GM12891 (cell line): ENCODE results near the gene TP53I13.

Experiments
- DNase-seq: peaks from one replicate; pipeline ENCODE4 v3.0.0; 2011; ENCODE audit warnings: low spot score; ENCODE audit not compliant: insufficient read length
- FAIRE-seq: peaks from 2 replicates; lab custom pipeline; 2011; peaks lifted over from hg19 to GRCh38; lab: Jason Lieb, UNC
- PAX5 ChIP-seq: IDR thresholded peaks from 2 replicates; pipeline ENCODE4 v1.6.1; 2011; ENCODE audit warnings: low read length, moderate library complexity, mild to moderate bottlenecking; ENCODE audit not compliant: insufficient read depth, severe bottlenecking
- POLR2A ChIP-seq: IDR thresholded peaks from 2 replicates; pipeline ENCODE4 v1.6.1; 2011; ENCODE audit warnings: low read depth, low read length, control low read depth
- POLR2AphosphoS5 ChIP-seq: IDR thresholded peaks from 2 replicates; pipeline ENCODE4 v1.6.1; 2011; ENCODE audit warnings: low read depth, low read length, control low read depth
- POU2F2 ChIP-seq: IDR thresholded peaks from 2 replicates; pipeline ENCODE4 v1.6.1; 2011; ENCODE audit warnings: low read depth, mild to moderate bottlenecking, control low read depth, low read length, moderate library complexity
- SPI1 ChIP-seq: IDR thresholded peaks from 2 replicates; pipeline ENCODE4 v1.6.1; 2011; ENCODE audit warnings: low read depth, low read length, control low read depth
- TAF1 ChIP-seq: IDR thresholded peaks from 2 replicates; pipeline ENCODE4 v1.6.1; 2011; ENCODE audit warnings: low read depth, low read length, control low read depth

The TP53I13 gene

DNA sequence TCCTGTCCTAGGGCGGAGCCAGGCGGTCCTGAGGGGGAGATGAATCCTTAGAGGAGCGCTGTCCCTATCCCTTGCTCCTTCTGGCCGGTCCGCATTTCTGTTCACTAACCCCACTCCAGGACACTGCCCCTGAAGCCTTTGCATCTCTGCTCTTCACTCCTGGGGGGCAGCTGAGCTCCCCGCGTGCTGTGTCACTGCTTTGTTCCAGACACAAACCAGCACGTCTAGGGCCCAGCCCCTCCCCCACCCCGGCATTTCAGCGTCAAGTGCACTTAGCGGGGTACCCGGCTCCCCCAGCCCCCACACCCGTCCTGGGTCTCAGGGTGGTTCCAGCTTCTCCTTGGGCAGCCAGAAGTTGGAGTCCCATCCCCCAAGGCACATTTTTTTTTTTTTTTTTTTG lies 45.4 kb downstream of the TP53I13 start:
- TF ChIP-seq POLR2AphosphoS5 = no peak
- no peak for TF ChIP-seq POU2F2
- TF ChIP-seq SPI1 = no peak
- no peak for TF ChIP-seq TAF1
- DNase-seq (no peak), FAIRE-seq (no peak)

DNA sequence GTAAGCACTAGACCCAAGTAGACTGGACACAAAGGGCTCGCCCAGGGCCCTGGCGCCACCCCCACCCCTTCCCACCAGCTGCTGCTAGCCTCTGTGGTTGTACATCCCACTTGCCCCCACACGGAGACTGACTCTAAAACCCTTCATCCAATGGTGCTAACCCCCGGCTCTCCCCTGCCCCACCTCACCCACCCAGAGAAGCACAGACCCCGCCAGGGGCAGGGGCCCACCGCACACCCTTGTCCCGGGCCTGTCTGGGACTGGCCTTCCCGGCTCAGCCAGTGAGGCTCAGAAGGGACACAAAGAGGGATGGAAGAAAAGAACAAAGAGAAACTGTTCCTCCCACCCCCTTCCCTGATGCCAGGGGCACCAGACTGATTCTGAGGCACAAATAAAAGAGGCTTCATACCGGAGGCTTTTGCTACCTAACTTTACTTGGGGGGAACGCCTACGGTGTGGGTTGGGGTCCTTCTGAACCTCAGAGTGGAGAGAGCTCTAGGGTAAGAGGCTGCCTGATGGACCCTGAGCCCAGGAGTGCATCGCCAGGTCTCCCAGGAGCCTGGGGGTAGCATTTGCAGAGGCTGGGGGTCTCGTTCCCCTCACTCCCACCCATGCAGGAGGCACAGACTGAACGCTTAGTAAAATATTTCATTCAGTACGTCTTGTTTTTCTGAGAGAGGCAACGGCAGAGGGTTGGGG lies 46.0 kb downstream of the TP53I13 start:
- TF ChIP-seq TAF1 (no peak), POLR2AphosphoS5 (no peak), POLR2A (no peak), POU2F2 (no peak), SPI1 (no peak), PAX5 (no peak)
- DNase-seq (no peak), FAIRE-seq (no peak)

DNA sequence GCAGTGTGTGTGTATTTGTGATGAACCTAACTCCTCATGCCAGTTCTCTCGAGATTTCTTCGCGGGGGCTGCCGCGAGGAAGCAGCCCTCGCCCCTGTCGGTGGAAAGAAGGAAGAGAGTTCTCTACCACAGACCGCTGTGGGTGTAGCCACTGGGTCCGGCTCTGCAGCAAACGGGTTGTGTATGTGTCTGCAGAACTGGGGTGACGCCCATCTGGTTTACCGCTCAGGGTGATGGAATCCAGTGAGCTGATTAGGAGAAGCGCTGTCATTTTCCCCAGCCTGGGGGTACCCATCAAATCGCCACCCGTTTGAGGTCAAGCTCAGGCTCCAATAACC lies 46.5 kb downstream of the TP53I13 start:
- DNase-seq (peak; percentile 49), FAIRE-seq (no peak)
- TF ChIP-seq POLR2A (no peak), TAF1 (no peak), SPI1 (no peak), POLR2AphosphoS5 (no peak), PAX5 (no peak), POU2F2 (no peak)

DNA sequence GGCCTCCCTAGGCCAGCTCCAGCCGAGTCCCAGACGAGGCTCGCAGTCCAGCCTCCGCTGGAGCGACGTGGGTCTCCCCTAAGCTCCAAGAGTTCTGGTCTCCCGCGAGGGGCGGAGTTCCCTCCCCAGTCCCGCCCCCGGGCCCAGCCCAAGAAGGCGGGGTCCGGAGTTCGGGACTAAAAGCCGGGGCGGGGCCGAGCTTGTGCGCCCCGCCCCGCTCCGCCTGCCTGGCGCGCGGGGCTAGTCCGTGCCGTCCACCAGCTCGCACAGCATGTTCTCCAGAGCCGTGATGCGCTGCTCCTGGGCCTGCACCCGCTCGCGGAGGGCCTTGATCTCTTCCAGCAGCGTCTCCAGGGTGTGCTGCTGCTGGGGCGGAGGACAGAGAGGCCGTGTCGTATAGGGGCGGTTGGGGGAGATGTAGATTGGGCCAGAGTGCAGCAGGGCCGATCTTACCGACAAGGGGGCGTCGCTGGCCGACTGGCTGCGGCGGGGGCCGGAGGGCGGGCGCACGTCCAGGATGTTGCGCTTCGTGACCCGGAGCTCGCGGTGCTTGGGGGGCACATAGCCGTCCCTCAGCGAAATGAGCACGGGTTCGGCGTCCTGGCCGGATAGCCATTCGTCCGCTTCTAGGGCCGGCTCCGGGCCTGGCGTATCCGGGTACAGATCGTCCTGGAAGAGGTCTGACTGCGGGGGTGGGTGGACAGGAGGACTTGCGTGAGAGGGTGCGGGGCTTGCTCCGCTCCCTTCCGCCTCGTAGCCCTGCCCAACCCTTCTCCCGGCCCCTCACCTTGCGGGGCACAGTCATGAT lies 47.2 kb downstream of the TP53I13 start:
- FAIRE-seq (peak; percentile 90), DNase-seq (peak; percentile 90)
- no peak for TF ChIP-seq PAX5
- no peak for TF ChIP-seq POLR2AphosphoS5
- no peak for TF ChIP-seq POU2F2
- no peak for TF ChIP-seq TAF1

DNA sequence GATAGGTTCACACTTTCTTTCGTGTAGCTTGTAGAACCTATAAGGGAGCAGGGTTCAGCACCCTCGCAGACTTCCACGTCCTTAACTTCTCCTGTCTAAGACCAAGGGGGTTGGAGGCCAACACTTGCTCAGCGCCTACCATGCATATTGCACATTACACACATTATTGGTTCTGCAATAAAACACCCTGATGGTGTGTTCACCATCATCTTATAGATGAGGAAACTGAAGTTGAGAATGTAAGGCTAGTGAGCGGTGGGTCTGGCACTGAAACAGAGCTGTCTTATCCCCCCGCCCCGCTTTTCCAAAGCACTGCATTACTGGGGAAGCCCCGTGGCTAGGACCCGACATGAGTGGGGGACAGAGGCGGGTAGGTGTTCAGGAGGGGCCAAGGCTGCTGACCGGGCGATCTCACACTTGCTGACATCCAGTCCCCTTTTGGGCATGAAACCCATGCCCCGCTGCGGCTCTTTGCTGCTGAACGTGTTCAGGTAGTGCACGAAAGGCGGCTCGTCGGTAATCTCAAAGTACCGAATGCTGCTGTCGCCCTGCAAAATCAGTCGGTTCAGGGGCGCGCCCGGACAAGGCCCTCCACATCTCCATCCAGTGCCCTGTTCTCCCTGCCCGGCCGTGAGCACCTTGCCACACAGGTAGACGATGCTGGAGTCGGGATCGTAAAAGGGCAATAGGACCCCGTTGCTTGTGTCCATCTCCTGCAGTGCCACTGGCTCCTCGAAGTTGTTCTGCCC lies 48.0 kb downstream of the TP53I13 start:
- no peak for DNase-seq
- no peak for FAIRE-seq
- no peak for TF ChIP-seq SPI1
- no peak for TF ChIP-seq POLR2AphosphoS5
- TF ChIP-seq PAX5 = no peak

DNA sequence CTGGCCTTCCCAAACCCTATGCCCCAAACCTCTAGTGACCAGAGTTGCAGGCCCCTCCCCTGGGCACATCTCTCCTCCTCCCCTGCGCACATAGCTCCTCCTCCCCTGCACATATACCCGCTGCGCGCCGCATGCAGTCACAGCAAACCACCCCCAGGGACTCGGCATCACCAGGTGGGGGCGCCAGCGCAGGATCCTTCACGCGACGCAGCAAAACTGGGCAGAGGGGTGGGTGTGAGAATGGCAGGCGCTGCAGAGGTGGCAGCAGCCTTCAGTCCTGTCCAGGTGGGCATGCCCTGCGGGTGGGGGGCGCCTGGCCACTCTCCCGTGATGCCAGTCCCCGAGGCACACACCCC lies 48.6 kb downstream of the TP53I13 start:
- FAIRE-seq = peak; percentile 93
- DNase-seq = peak; percentile 86

DNA sequence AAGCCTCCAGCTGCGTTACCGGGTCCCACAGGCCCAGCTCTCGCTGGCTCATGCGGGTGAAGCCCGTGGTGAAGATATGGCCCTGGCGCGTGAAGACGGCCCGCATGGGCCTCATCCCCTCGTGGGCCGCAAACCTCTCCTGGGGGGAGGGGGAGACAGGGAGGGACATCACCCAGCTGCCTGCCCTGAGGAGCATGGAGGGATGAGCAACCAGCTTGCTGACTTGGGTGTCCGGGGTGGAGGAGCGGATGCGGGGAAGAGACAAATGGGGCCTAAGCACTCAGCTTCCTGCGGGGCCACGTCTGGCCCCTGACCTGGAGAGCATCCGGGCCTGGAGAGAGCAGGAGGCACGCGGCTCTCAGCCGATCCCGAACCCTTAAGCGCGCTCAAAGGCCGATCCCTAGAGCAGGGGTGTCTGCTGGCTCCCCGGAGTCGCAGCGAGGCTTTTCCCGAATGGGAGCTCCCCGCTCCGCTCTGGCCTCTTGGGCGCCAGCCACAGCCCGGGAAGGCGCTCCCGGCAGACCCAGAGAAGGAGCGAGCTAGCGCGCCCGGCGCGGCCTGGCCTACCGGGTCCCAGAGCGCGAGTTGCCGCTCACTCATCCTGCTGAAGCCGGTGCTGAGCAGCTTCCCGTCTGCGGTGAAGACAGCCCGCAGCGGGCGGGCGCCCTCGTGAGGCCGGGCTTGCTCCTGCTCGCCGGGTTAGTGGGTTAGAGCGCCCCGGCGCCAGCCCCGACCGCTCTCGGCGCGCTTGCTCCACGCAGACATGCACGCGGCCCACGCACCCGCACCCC lies 49.2 kb downstream of the TP53I13 start:
- TF ChIP-seq PAX5 (no peak), SPI1 (0 out of 2 replicates have a peak, but pooled peaks have one; percentile 14)
- FAIRE-seq = peak; percentile 89
- peak; percentile 77 for DNase-seq

More for the DNA sequence above, 48.6 kb downstream of the TP53I13 start:
- no peak for TF ChIP-seq PAX5
- TF ChIP-seq POU2F2 = peak; percentile 9; the same call in 1 of the 2 replicates

DNA sequence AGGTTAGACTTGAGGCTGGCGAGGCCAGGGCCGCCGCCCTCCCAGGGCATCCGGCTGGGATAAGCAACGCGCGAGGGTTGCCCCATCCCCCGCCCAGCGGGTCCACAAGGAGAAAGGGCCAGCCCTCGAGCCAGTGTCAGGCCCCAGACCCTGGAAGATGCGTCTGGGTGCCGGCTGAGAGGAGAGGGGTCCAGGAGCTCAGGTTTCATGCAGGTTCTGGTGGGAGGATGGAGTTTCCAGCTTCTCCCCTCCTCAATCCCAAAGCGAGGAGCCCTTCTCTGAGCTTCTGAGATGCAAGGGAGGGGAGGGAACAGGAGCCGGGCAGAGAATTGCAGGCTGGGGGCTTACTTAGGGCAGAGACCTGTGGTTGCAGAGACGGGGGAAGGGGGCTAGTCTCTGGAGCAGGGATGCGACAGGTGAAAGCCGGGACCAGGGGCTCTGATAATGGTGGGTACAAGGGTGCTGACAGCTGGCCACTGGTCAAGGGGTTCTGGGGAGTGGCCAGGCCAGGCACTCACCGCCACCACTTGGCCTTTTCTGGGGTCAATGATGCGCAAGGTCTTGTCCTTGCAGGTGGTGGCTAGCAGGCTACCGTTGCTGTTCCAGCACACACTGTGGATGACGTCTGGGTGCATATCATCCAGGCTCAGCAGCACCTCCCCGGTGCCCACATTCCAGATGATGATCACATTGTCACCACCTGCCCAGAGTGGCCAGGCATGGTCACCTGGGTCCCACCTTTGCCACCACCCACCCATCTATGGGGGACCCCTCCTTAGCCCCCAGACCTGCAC lies 50.0 kb downstream of the TP53I13 start:
- FAIRE-seq = no peak
- TF ChIP-seq POU2F2 (no peak), TAF1 (no peak), POLR2A (no peak), POLR2AphosphoS5 (no peak), SPI1 (no peak), PAX5 (no peak)

More for the DNA sequence above, 50.0 kb downstream of the TP53I13 start:
- no peak for DNase-seq
